ENCODE data around the gene WTIP.

GRCh38 chr19:34481861-34482379 is 362 bp downstream of the WTIP start:
- no peak for TF ChIP-seq CTCF (IDR thresholded peaks at IDR 0.05; ENCODE audit: insufficient read depth, low read length, poor library complexity, severe bottlenecking)
- TF ChIP-seq EZH2phosphoT487 (conservative IDR thresholded peaks at IDR 0.05; ENCODE audit: low read length), result no peak

Data from SU-DHL-6 (cell line).